HepG2 (cell line): ENCODE data around the gene PRSS8. TPM values are rescaled to one million over a fixed set of nuclear protein-coding genes. Genes with fewer than 3 reads are reported as not detected.

ENCODE experiments used
- BHLHE40 ChIP-seq: IDR thresholded peaks from 2 replicates; pipeline ENCODE4 v1.6.1; 2011; ENCODE audit warnings: low read length, improper control_type of control experiment
- CHD4 ChIP-seq: fragments of 200-600 bp; sonication (generic); IDR thresholded peaks from 2 replicates; pipeline ENCODE4 v1.7.0; 2017; ENCODE audit warnings: mild to moderate bottlenecking, low read length, borderline replicate concordance
- DR1 ChIP-seq: sonication (generic); formaldehyde crosslinking; IDR thresholded peaks from 2 replicates; pipeline ENCODE4 v1.8.0; 2021; ENCODE audit warnings: mild to moderate bottlenecking, missing genetic modification reagents, inconsistent platforms
- EP300 ChIP-seq, 3 experiments: sonication (generic) in 1 of 3; formaldehyde crosslinking in 1 of 3; IDR thresholded peaks; 2 replicates each; pipeline versions ENCODE4 v1.5.1 to v1.6.1; 2011 to 2020; ENCODE audit warnings: low read depth in 2 of 3, low read length in 2 of 3, borderline replicate concordance in 1 of 3, improper control_type of control experiment in 1 of 3, mild to moderate bottlenecking in 1 of 3, missing genetic modification reagents in 1 of 3, moderate library complexity in 1 of 3
- FIP1L1 ChIP-seq: fragments of 200-400 bp; formaldehyde crosslinking; IDR thresholded peaks from 2 replicates; pipeline ENCODE4 v1.6.1; 2018; ENCODE audit warnings: low read depth, mild to moderate bottlenecking, low read length, moderate library complexity, borderline replicate concordance; ENCODE audit not compliant: insufficient read depth
- HMGXB3 ChIP-seq: sonication (generic); formaldehyde crosslinking; IDR thresholded peaks from 2 replicates; pipeline ENCODE4 v1.4.0; 2020; ENCODE audit warnings: missing genetic modification reagents, borderline replicate concordance
- IRF1 ChIP-seq: sonication (generic); formaldehyde crosslinking; IDR thresholded peaks from 2 replicates; pipeline ENCODE4 v1.4.0; 2020; ENCODE audit warnings: low read depth, mild to moderate bottlenecking, missing genetic modification reagents
- KAT7 ChIP-seq: IDR thresholded peaks from 2 replicates; pipeline ENCODE4 v1.6.1; 2018; ENCODE audit warnings: borderline replicate concordance, missing compliant biosample characterization
- KDM2A ChIP-seq: sonication (generic); formaldehyde crosslinking; IDR thresholded peaks from 2 replicates; pipeline ENCODE4 v1.4.0; 2020; ENCODE audit warnings: low read depth, missing genetic modification reagents, borderline replicate concordance
- NKX3-1 ChIP-seq: sonication (generic); formaldehyde crosslinking; IDR thresholded peaks from 2 replicates; pipeline ENCODE4 v1.5.0; 2020; ENCODE audit warnings: missing genetic modification reagents
- PBX2 ChIP-seq: IDR thresholded peaks from 2 replicates; pipeline ENCODE4 v1.6.1; 2016; ENCODE audit warnings: control low read depth
- PHF21A ChIP-seq: sonication (generic); formaldehyde crosslinking; IDR thresholded peaks from 2 replicates; pipeline ENCODE4 v1.5.0; 2020; ENCODE audit warnings: mild to moderate bottlenecking, missing genetic modification reagents
- RBFOX2 ChIP-seq: fragments of 200-400 bp; formaldehyde crosslinking; IDR thresholded peaks from 2 replicates; pipeline ENCODE4 v1.6.1; 2017; ENCODE audit warnings: low read depth, mild to moderate bottlenecking, low read length
- SRSF4 ChIP-seq: fragments of 200-400 bp; formaldehyde crosslinking; IDR thresholded peaks from one replicate; pipeline ENCODE4 v1.6.1; 2018; ENCODE audit warnings: mild to moderate bottlenecking, low read depth, low read length, moderate library complexity; ENCODE audit not compliant: poor library complexity, severe bottlenecking
- ZHX1 ChIP-seq: sonication (generic); formaldehyde crosslinking; IDR thresholded peaks from 2 replicates; pipeline ENCODE4 v1.8.1; 2022; ENCODE audit warnings: low read depth, mild to moderate bottlenecking, missing genetic modification reagents
- ZMYM3 ChIP-seq: sonication (generic); formaldehyde crosslinking; IDR thresholded peaks from 2 replicates; pipeline ENCODE4 v1.5.1; 2020; ENCODE audit warnings: mild to moderate bottlenecking, missing genetic modification reagents
- ZNF205 ChIP-seq: IDR thresholded peaks from 2 replicates; pipeline ENCODE4 v1.6.1; 2018; ENCODE audit warnings: missing biosample characterization, missing genetic modification reagents
- ZNF24 ChIP-seq: fragments of 450-650 bp; IDR thresholded peaks from 2 replicates; pipeline ENCODE4 v1.6.1; 2017; ENCODE audit warnings: antibody characterized with exemption, mild to moderate bottlenecking
- ZNF615 ChIP-seq: sonication (generic); formaldehyde crosslinking; IDR thresholded peaks from 2 replicates; pipeline ENCODE4 v1.5.0; 2020; ENCODE audit warnings: mild to moderate bottlenecking, missing genetic modification reagents, borderline replicate concordance
- ZNF772 ChIP-seq: sonication (generic); formaldehyde crosslinking; IDR thresholded peaks from 2 replicates; pipeline ENCODE4 v1.5.0; 2020; ENCODE audit warnings: mild to moderate bottlenecking, missing genetic modification reagents
- polyA plus RNA-seq, 8 experiments: library from polyadenylated mRNA; depleted of rRNA in 3 of 8; stranded (reverse) in 7 of 8; unstranded in 1 of 8; fragments of >200 nt; fragmentation: Illumina TruSeq in 4 of 8; extraction: Trizol in 4 of 8; gene quantifications; 2 replicates each; pipeline versions ENCODE4 v1.2.1 to v1.2.3, GENCODE V29; 2011 to 2016; ENCODE audit warnings: low read depth in 4 of 8, missing spikeins in 1 of 8, mixed read lengths in 1 of 8; ENCODE audit not compliant: insufficient read depth in 1 of 8
- total RNA-seq, 5 experiments: library from RNA; depleted of rRNA; stranded (reverse); fragments of >200 nt; fragmentation: Illumina TruSeq; extraction: Trizol; gene quantifications; 2 replicates each; pipeline ENCODE4 v1.2.3, GENCODE V29; 2016; ENCODE audit warnings: low read depth in 1 of 5

PRSS8 gene
- total and polyA plus RNA-seq, 2 of the 13 experiments (the other 11 are each of a cell fraction or from before 2014, with no cell fraction given) = 2.6 to 7.2 TPM

- TF ChIP-seq KDM2A (CRISPR knock-in tag) (peak; percentile 20; the same call in 1 of the 2 replicates), ZNF772 (no peak), ZNF24 (no peak), ZMYM3 (no peak), EP300 (IDR thresholded peaks at IDR 0.05; ENCODE audit: low read depth in 2 of 2, low read length in 2 of 2) (no peak), EP300 (CRISPR knock-in tag; IDR thresholded peaks at IDR 0.05; ENCODE audit: borderline replicate concordance) (no peak), IRF1 (CRISPR knock-in tag) (no peak), ZHX1 (CRISPR knock-in tag) (peak; percentile 24; the same call in 1 of the 2 replicates), RBFOX2 (no peak), ZNF615 (CRISPR knock-in tag) (no peak), FIP1L1 (no peak), DR1 (CRISPR knock-in tag) (no peak), BHLHE40 (no peak), SRSF4 (no peak), CHD4 (no peak), PHF21A (CRISPR knock-in tag) (no peak), HMGXB3 (CRISPR knock-in tag) (no peak), NKX3-1 (CRISPR knock-in tag) (no peak), KAT7 (CRISPR knock-in tag) (no peak; the same call in 1 of the 2 replicates), PBX2 (CRISPR knock-in tag) (no peak), ZNF205 (CRISPR knock-in tag) (no peak)
These were observed 42.3 kb downstream of the PRSS8 start (continued) for GRCh38 chr16:31093132-31093703.
